CD4-positive, alpha-beta T cell treated with Interleukin-21 for 1 hour (primary cell): ENCODE measurements around the gene FHAD1.

ENCODE experiments used
- DNase-seq: peaks from one replicate; pipeline ENCODE4 v3.0.0-alpha.2; 2020

Gene FHAD1

DNA sequence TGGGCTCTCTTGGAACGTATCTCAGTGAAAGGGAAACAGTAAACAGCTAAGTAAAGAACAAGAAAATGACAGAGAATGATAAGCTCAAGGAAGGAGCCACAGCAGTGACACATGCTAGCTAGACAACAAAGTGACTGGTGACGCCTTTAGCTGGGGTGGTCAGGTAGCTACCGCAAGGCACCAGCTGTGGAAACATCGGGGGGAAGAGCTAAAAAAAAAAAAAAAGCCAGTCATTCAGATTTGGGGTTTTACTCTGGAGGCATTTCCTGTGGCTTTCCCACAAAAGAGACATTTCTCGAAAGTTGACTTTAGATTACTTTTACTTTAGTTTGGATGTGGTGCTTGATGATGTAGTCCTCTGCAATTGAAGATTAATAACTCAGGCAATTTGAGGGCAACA lies 2.1 kb downstream of the FHAD1 start:
- peak; percentile 67 for DNase-seq

GRCh38 chr1:15251857-15252835 lies 5.1 kb downstream of the FHAD1 start:
- no peak for DNase-seq

DNA sequence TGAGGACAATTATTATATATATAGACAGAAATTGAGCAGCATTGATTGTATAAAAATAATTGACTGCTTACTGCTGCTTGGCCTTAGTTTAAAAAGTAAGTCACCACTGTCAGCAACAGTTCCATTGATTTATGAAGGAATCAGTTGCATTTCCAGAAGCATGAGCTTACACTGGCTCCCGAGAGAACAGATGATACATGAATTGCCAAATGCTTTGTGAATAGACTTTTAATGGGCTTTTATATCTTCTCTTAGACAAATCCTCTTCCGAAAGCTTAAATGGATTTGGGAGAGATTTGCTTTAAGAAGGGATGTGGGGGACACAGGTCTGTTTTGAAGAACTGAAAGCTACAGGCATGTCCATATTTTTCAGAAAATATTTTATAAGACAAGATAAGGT lies 7.5 kb downstream of the FHAD1 start:
- no peak for DNase-seq

DNA sequence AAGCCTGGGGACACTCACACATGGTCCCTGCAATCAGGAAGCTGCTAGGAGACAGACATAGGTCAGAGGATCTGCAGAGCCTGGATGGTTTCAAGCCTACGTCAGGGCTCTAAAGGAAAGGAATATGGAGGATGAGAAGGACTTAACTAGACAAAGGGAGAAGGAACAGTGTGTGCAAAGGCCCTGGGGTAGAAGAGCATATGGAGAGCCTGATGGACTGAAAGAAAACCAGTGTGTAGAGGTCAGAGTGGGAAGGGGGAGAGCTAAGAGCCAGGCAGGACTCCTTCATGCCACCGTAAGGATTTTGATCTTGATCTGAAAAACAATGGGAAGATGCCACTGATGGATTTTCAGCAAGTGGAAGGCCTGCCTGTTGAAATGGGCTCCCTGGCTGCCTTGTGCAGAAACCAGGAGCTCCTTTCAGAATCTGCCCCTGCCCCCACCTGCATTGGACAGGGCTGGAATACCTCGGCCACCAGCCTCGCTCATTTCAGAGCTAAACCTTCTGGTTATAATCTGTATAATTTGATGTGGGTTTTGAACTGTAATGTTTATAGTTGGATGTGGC lies 8.6 kb downstream of the FHAD1 start:
- no peak for DNase-seq

- DNase-seq: no peak
Observed at GRCh38 chr1:15256584-15256983, 9.6 kb downstream of the FHAD1 start.

DNA sequence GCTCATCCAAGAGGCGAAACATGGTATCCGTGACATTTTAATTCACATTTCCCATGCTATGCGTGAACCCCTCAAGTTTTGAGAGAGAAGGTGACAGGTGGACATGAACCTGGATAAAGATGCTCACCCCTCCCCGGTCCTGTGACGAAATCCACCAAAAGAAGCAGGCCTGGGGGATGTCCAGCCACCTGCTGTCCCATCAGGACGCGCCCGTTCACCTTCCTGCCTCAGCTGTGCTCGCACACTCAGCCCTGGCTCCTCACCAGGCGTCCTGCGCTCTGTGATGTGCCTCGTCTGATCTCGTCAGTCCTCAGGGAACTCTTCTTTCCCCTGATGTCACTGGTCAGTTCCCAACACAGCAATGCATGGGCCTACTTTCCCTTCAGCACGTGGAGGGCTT lies 10.3 kb downstream of the FHAD1 start:
- DNase-seq: no peak

GRCh38 chr1:15258833-15259621 lies 12.0 kb downstream of the FHAD1 start:
- DNase-seq: no peak

- no peak for DNase-seq
Observed at GRCh38 chr1:15259622-15260007, 12.6 kb downstream of the FHAD1 start.

DNA sequence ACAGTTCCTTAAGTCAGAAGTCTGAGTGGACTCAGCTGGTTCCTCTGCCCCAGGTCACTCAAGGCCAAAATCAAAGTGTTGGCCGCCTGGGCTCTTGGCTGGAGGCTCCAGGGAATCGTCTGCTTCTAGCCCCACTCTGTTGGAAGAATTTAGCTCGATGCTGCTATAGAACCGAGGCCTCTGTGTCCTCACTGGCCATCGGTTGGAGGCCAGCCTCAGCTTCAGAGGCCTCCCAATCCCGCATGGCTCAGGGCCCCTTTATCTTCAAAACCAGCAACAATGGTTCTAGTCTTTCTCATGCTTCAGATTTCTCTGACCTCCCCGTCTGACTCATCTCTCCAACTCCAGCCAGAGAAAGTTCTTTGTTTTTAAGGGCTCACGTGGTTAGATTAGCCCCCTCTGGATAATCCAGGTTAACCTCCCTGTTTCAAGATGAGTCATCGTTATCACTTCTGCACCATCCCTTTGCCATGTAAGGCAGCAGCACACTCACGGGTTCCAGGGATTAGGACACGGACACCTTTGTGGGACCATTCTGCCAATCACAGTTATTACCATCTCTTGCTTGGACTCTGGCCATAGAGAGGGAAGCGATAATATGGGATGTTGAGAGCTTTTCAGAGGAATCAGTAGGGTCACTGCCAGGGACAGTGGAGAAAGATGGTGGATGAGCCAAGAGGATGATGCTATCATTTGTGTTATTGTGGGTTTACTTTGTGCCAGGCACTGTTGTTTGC lies 13.6 kb downstream of the FHAD1 start:
- no peak for DNase-seq

- peak; percentile 10 for DNase-seq
Observed at GRCh38 chr1:15261155-15262002, 14.4 kb downstream of the FHAD1 start.

GRCh38 chr1:15262003-15262377 lies 15.0 kb downstream of the FHAD1 start:
- DNase-seq: no peak

- DNase-seq: no peak
Observed at GRCh38 chr1:15262706-15263105, 15.7 kb downstream of the FHAD1 start.

- DNase-seq: no peak
Observed at GRCh38 chr1:15264769-15265168, 17.7 kb downstream of the FHAD1 start.

DNA sequence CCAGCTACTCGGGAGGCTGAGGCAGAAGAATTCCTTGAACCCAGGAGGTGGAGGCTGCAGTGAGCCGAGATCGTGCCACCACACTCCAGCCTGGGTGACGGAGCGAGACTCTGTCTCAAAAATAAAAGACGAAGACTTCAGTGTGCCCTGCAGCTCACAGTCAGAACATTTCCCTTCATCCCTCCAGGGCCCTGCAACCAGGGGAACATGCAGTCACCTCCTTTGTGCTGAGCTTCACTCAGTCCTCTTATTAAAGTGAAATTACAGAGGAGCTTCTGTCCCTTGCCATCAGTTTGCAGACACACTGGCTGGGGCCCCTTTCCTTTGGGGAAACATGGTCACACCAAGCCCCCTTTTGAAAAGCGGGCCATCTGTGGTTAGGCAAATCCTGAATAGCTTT lies 24.2 kb downstream of the FHAD1 start:
- no peak for DNase-seq

- peak; percentile 45 for DNase-seq
Observed at GRCh38 chr1:15272009-15272781, 25.2 kb downstream of the FHAD1 start.

DNA sequence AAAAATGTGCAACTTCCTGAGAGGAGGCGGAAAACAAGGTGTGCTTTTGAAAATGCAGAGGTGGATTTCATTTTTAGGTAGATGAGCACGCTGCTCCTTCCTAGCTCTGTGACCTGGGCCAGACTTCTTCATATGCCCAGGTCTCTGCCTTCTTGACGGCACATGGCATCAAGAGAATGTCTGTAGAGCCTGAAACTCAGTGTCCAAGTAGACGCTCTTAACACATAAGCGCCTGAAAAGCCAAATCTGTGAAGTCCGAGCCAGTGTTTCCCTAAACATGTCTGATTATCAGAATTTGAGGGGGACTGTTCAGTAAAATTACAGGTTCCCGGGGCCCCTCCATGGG lies 25.7 kb downstream of the FHAD1 start:
- DNase-seq: no peak

GRCh38 chr1:15273274-15273673 lies 26.3 kb downstream of the FHAD1 start:
- no peak for DNase-seq

DNA sequence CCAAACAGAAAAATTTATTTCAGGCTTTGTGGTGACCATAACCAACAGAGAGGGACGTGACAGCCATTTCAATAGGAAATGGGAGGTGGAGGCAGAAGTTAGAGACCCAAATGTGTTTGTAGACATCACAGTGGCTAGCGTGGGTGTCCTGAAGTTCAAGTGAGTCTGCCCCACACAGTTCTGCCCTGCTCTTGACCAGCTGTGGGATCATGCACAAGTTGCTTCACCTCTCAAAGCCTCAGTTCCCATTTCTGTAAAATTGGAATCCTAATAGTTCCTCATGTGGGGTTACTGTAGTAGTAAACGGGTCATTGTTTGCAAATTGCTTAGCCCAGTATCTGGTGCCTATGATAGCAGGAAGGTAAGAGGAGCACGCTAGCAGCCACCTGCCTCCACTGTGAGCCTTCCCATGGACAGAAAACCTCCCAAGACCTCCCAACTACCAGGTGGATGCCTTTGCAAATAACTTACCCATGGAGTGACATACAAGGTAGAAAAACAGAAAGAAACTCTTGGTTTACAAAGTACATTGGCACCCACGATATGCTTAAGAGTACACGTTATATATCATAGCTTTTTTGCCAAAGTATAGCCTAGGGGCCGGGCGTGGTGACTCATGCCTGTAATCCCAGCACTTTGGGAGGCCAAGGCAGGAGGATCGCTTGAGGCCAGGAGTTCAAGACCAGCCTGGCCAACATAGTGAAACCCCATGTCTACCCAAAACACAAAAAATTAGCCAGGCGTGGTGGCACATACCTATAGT lies 29.1 kb downstream of the FHAD1 start:
- no peak for DNase-seq

DNA sequence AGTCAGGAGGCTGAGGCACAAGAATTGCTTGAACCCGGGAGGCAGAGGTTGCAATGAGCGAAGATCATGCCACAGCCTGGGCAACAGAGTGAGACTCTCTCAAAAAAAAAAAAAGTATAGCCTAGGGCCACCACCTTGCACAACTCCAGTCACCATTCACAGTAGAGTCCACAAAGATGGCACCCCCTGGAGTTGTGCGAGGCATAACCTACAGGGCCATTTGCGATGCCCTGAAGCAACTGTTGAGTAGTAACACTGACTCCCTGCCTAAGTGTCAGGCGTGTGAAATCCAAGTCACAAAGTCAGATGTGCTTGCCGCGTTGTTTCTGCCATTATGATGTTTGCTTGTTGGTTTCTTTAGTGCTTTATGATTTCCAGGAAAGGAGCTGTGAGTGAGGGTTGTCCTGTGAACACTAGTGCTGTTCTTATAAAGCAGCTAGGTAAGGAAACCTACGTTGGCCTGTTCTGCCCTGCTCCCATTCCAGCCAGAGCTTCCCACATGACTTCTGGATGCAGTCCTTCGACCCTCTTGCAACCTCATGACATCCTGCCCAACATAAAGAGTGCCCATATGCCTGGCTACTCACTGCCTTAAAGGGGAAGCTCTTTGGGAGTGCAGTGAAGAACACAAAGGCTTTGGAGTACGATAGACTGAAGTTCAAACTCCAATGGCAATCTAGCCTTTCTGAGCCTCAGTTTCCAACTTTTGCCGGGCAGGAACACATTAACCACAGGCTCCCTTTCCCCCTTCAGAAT lies 29.8 kb downstream of the FHAD1 start:
- no peak for DNase-seq

- DNase-seq: no peak
Observed at GRCh38 chr1:15277447-15277838, 30.4 kb downstream of the FHAD1 start.
